NCI-H2227 (cell line): ENCODE data around the gene TRAPPC5.

Experiments used
- DNase-seq: peaks from one replicate; lab custom pipeline; 2025; ENCODE audit not compliant: unreplicated experiment; lab: John Stamatoyannopoulos, UW

Gene TRAPPC5

GRCh38 chr19:7699003-7699402 lies 18.4 kb downstream of the TRAPPC5 start:
- DNase-seq = no peak

- DNase-seq = no peak
Measured at GRCh38 chr19:7699417-7700401, 19.1 kb downstream of the TRAPPC5 start.

GRCh38 chr19:7701049-7701653 lies 20.5 kb downstream of the TRAPPC5 start:
- DNase-seq = no peak

GRCh38 chr19:7701654-7702457 lies 21.2 kb downstream of the TRAPPC5 start, which contains the start of gene FCER2:
FCER2 (minus strand) TSS chr19:7702131; CDS start chr19:7699760, 2,371 bp downstream.
- DNase-seq = no peak

GRCh38 chr19:7703332-7703731 lies 22.7 kb downstream of the TRAPPC5 start:
- no peak for DNase-seq

GRCh38 chr19:7704280-7705060 lies 23.8 kb downstream of the TRAPPC5 start:
- no peak for DNase-seq

- DNase-seq = no peak
Measured at GRCh38 chr19:7705387-7706187, 25.0 kb downstream of the TRAPPC5 start.

GRCh38 chr19:7706188-7706954 lies 25.7 kb downstream of the TRAPPC5 start:
- no peak for DNase-seq

GRCh38 chr19:7706955-7707456 lies 26.4 kb downstream of the TRAPPC5 start:
- DNase-seq = no peak

- DNase-seq = no peak
Measured at GRCh38 chr19:7709932-7710460, 29.4 kb downstream of the TRAPPC5 start.

- no peak for DNase-seq
Measured at GRCh38 chr19:7710616-7711015, 30.0 kb downstream of the TRAPPC5 start.

- no peak for DNase-seq
Measured at GRCh38 chr19:7715671-7716070, 35.0 kb downstream of the TRAPPC5 start.

GRCh38 chr19:7716762-7717161 lies 36.1 kb downstream of the TRAPPC5 start:
- no peak for DNase-seq

- no peak for DNase-seq
Measured at GRCh38 chr19:7718668-7719067, 38.0 kb downstream of the TRAPPC5 start.

- peak; percentile 20 for DNase-seq
Measured at GRCh38 chr19:7720351-7720750, 39.7 kb downstream of the TRAPPC5 start.

GRCh38 chr19:7722231-7722651 lies 41.6 kb downstream of the TRAPPC5 start:
- peak; percentile 29 for DNase-seq

- no peak for DNase-seq
Measured at GRCh38 chr19:7725791-7726190, 45.2 kb downstream of the TRAPPC5 start.

- no peak for DNase-seq
Measured at GRCh38 chr19:7729211-7729610, 48.6 kb downstream of the TRAPPC5 start.
